NT2/D1 (cell line): Measurements from ENCODE around the gene TOLLIP.

Experiments
- DNase-seq: peaks from one replicate; pipeline ENCODE4 v3.0.0-alpha.2; 2011; ENCODE audit warnings: low read depth, low spot score
- H3K27me3 ChIP-seq: 2 replicates; pipeline ENCODE4 v1.6.0; 2011; ENCODE audit warnings: mild to moderate bottlenecking; ENCODE audit not compliant: insufficient read length, insufficient read depth
- H3K36me3 ChIP-seq: 2 replicates; pipeline ENCODE4 v1.6.1; 2011; ENCODE audit warnings: mild to moderate bottlenecking, low read length, mixed read lengths; ENCODE audit not compliant: insufficient read depth, insufficient read length
- H3K4me1 ChIP-seq: 2 replicates; pipeline ENCODE4 v1.5.1; 2011; ENCODE audit not compliant: insufficient read depth, insufficient read length
- H3K4me3 ChIP-seq: 2 replicates; pipeline ENCODE4 v1.5.1; 2011; ENCODE audit warnings: low read depth; ENCODE audit not compliant: insufficient read length
- H3K9ac ChIP-seq: 2 replicates; pipeline ENCODE4 v1.6.0; 2011; ENCODE audit warnings: low read depth; ENCODE audit not compliant: insufficient read length
- H3K9me3 ChIP-seq: 2 replicates; pipeline ENCODE4 v1.5.1; 2011; ENCODE audit warnings: mild to moderate bottlenecking, low read length; ENCODE audit not compliant: insufficient read depth
- SUZ12 ChIP-seq: IDR thresholded peaks from 2 replicates; pipeline ENCODE4 v1.6.1; 2011; ENCODE audit not compliant: insufficient read length, insufficient read depth; ENCODE audit errors: extremely low read depth
- YY1 ChIP-seq: IDR thresholded peaks from 2 replicates; pipeline ENCODE4 v1.6.1; 2011; ENCODE audit not compliant: insufficient read length, insufficient read depth
- ZNF274 ChIP-seq: IDR thresholded peaks from 2 replicates; pipeline ENCODE4 v1.6.1; 2011; ENCODE audit warnings: mild to moderate bottlenecking, low read depth, low read length

The TOLLIP gene

GRCh38 chr11:1275021-1275420 is 34.4 kb downstream of the TOLLIP start:
- H3K4me3 ChIP-seq: no peak overlapping the region
- H3K4me1 ChIP-seq: peaks cover 17% of the 10 kb centered on the region
- TF ChIP-seq YY1: no peak
- no peak for TF ChIP-seq SUZ12
- TF ChIP-seq ZNF274: no peak
- H3K9me3 ChIP-seq: no peaks in the 10 kb centered on the region; the same call in 1 of the 2 replicates
- no peak for DNase-seq
- peaks cover 54% of the 10 kb centered on the region for H3K36me3 ChIP-seq
- H3K9ac ChIP-seq: no peak overlapping the region
- no peaks in the 10 kb centered on the region for H3K27me3 ChIP-seq

- no peak for DNase-seq
- peaks cover 17% of the 10 kb centered on the region for H3K4me1 ChIP-seq
- H3K36me3 ChIP-seq: peaks cover 49% of the 10 kb centered on the region
- no peak overlapping the region for H3K4me3 ChIP-seq
- H3K27me3 ChIP-seq: no peaks in the 10 kb centered on the region
- no peak overlapping the region for H3K9ac ChIP-seq
- no peaks in the 10 kb centered on the region; the same call in 1 of the 2 replicates for H3K9me3 ChIP-seq
- no peak for TF ChIP-seq ZNF274
- TF ChIP-seq SUZ12: no peak
- no peak for TF ChIP-seq YY1
These were observed 34.9 kb downstream of the TOLLIP start for GRCh38 chr11:1274501-1274900.

GRCh38 chr11:1272531-1272930 is 36.9 kb downstream of the TOLLIP start:
- TF ChIP-seq YY1 (no peak), SUZ12 (no peak), ZNF274 (no peak)
- H3K36me3 ChIP-seq: peaks cover 31% of the 10 kb centered on the region
- H3K9me3 ChIP-seq: no peaks in the 10 kb centered on the region; the same call in 1 of the 2 replicates
- H3K27me3 ChIP-seq: no peaks in the 10 kb centered on the region
- DNase-seq: no peak
- H3K9ac ChIP-seq: no peak overlapping the region
- no peak overlapping the region for H3K4me3 ChIP-seq
- H3K4me1 ChIP-seq: peaks cover 17% of the 10 kb centered on the region

- no peak for DNase-seq
- Histone ChIP-seq H3K36me3 (peaks cover 25% of the 10 kb centered on the region), H3K4me1 (peaks cover 17% of the 10 kb centered on the region), H3K4me3 (no peak overlapping the region), H3K27me3 (no peaks in the 10 kb centered on the region), H3K9ac (no peak overlapping the region), H3K9me3 (no peaks in the 10 kb centered on the region; the same call in 1 of the 2 replicates)
- TF ChIP-seq YY1 (no peak), ZNF274 (no peak), SUZ12 (no peak)
These were observed 37.5 kb downstream of the TOLLIP start for GRCh38 chr11:1271927-1272326.

- H3K4me3 ChIP-seq: no peak overlapping the region
- peaks cover 4% of the 10 kb centered on the region; the same call in 1 of the 2 replicates for H3K9me3 ChIP-seq
- no peak overlapping the region for H3K9ac ChIP-seq
- no peak for TF ChIP-seq SUZ12
- DNase-seq: no peak
- H3K27me3 ChIP-seq: no peaks in the 10 kb centered on the region
- H3K36me3 ChIP-seq: peaks cover 20% of the 10 kb centered on the region
- H3K4me1 ChIP-seq: peaks cover 17% of the 10 kb centered on the region
These were observed 38.0 kb downstream of the TOLLIP start for GRCh38 chr11:1271406-1271805.

- Histone ChIP-seq H3K27me3 (no peaks in the 10 kb centered on the region), H3K9ac (no peak overlapping the region), H3K9me3 (peaks cover 8% of the 10 kb centered on the region; the same call in 1 of the 2 replicates), H3K4me1 (peaks cover 17% of the 10 kb centered on the region), H3K4me3 (no peak overlapping the region), H3K36me3 (peaks cover 16% of the 10 kb centered on the region)
- TF ChIP-seq YY1: no peak
- TF ChIP-seq ZNF274: no peak
- TF ChIP-seq SUZ12: no peak
- no peak for DNase-seq
These were observed 38.4 kb downstream of the TOLLIP start for GRCh38 chr11:1271002-1271401.

- H3K9ac ChIP-seq: no peak overlapping the region
- no peak for DNase-seq
These were observed 39.0 kb downstream of the TOLLIP start for GRCh38 chr11:1270476-1270875.

More at GRCh38 chr11:1270476-1270875, 39.0 kb downstream of the TOLLIP start:
- Histone ChIP-seq H3K9me3 (peaks cover 14% of the 10 kb centered on the region), H3K4me1 (peaks cover 17% of the 10 kb centered on the region), H3K27me3 (no peaks in the 10 kb centered on the region), H3K4me3 (no peak overlapping the region), H3K36me3 (peaks cover 12% of the 10 kb centered on the region)
- TF ChIP-seq YY1 (no peak), SUZ12 (no peak), ZNF274 (no peak)
